ENCODE measurements around the gene RAB2B.

DNA sequence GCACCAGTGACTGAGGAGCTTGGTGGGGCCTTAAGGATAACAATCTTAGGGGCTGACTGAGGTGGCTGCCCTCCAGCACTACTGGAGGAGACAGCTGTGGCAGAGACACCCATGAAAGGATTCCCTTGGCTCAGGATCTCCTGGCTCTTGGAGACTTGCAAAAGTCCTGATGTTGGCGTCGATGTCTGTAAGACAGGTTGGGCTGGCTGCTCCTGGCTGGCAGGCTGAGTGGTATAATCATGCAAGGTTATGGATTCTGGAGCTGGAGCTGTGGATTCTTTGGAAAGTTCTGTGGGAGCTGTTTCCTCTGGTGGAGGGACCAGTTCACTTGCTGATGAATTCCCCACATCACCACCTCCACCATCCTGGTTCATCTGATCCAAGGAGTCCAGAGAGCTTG is 45.6 kb downstream of the RAB2B start:
- TF ChIP-seq, protein P1, sequence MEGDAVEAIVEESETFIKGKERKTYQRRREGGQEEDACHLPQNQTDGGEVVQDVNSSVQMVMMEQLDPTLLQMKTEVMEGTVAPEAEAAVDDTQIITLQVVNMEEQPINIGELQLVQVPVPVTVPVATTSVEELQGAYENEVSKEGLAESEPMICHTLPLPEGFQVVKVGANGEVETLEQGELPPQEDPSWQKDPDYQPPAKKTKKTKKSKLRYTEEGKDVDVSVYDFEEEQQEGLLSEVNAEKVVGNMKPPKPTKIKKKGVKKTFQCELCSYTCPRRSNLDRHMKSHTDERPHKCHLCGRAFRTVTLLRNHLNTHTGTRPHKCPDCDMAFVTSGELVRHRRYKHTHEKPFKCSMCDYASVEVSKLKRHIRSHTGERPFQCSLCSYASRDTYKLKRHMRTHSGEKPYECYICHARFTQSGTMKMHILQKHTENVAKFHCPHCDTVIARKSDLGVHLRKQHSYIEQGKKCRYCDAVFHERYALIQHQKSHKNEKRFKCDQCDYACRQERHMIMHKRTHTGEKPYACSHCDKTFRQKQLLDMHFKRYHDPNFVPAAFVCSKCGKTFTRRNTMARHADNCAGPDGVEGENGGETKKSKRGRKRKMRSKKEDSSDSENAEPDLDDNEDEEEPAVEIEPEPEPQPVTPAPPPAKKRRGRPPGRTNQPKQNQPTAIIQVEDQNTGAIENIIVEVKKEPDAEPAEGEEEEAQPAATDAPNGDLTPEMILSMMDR (IDR thresholded peaks at IDR 0.05): no peak
- TF ChIP-seq EZH2phosphoT487 (IDR thresholded peaks at IDR 0.05) (no peak), EZH2 (IDR thresholded peaks at IDR 0.05) (no peak)

All from neural progenitor cell (in vitro differentiated cells).